Vagina (tissue), 2 donors: Measurements from ENCODE around the gene GPC5.

ENCODE experiments used
- CTCF ChIP-seq, 3 experiments: fragments of 450-650 bp in 2 of 3; fragments of 200-600 bp in 1 of 3; sonication (generic) in 1 of 3; IDR thresholded peaks; one replicate each; pipeline ENCODE4 v1.5.1; 2017 to 2019; ENCODE audit warnings: antibody characterized with exemption in 3 of 3, mild to moderate bottlenecking in 2 of 3, moderate library complexity in 2 of 3
- POLR2A ChIP-seq, 2 donors: fragments of 450-650 bp; IDR thresholded peaks; one replicate each; pipeline ENCODE4 v1.6.1; 2017; ENCODE audit warnings: antibody characterized with exemption in 2 of 2, mild to moderate bottlenecking in 2 of 2, moderate library complexity in 2 of 2
- POLR2AphosphoS5 ChIP-seq, 2 donors: sonication (generic); formaldehyde crosslinking; IDR thresholded peaks; one replicate each; pipeline ENCODE4 v1.9.0; 2017; ENCODE audit warnings: antibody characterized with exemption in 2 of 2, mild to moderate bottlenecking in 2 of 2, low read depth in 1 of 2; ENCODE audit not compliant: insufficient read depth in 1 of 2

- TF ChIP-seq CTCF (IDR thresholded peaks at IDR 0.05) (no peak), POLR2A (IDR thresholded peaks at IDR 0.05) (no peak), POLR2AphosphoS5 (IDR thresholded peaks at IDR 0.05; ENCODE audit: insufficient read depth in 1 of 2, low read depth in 1 of 2) (no peak)
Measured at GRCh38 chr13:91359631-91360030, 38.8 kb upstream of the GPC5 start.
